HepG2 (cell line): ENCODE measurements around the gene LEPROT.

Experiments
- ATF4 ChIP-seq, 2 experiments: fragments of 450-650 bp in 1 of 2; sonication (generic) in 1 of 2; formaldehyde crosslinking; IDR thresholded peaks; 2 replicates each; pipeline versions ENCODE4 v1.5.0 to v1.8.0; 2020 to 2022; ENCODE audit warnings: mild to moderate bottlenecking in 1 of 2, missing genetic modification reagents in 1 of 2
- NR2C2 ChIP-seq: sonication (generic); formaldehyde crosslinking; IDR thresholded peaks from 2 replicates; pipeline ENCODE4 v1.4.0; 2020; ENCODE audit warnings: missing genetic modification reagents, mild to moderate bottlenecking, moderate library complexity, borderline replicate concordance
- ZNF331 ChIP-seq: sonication (generic); formaldehyde crosslinking; IDR thresholded peaks from 2 replicates; pipeline ENCODE4 v1.4.0; 2020; ENCODE audit warnings: missing genetic modification reagents

- TF ChIP-seq ATF4 (CRISPR knock-in tag; IDR thresholded peaks at IDR 0.05) = no peak
- TF ChIP-seq NR2C2 (CRISPR knock-in tag) = no peak
- TF ChIP-seq ZNF331 (CRISPR knock-in tag) = no peak
Observed at GRCh38 chr1:65412256-65412983, 8.0 kb upstream of the LEPROT start.
